ENCODE measurements around the gene PLCH2.

Gene PLCH2

DNA sequence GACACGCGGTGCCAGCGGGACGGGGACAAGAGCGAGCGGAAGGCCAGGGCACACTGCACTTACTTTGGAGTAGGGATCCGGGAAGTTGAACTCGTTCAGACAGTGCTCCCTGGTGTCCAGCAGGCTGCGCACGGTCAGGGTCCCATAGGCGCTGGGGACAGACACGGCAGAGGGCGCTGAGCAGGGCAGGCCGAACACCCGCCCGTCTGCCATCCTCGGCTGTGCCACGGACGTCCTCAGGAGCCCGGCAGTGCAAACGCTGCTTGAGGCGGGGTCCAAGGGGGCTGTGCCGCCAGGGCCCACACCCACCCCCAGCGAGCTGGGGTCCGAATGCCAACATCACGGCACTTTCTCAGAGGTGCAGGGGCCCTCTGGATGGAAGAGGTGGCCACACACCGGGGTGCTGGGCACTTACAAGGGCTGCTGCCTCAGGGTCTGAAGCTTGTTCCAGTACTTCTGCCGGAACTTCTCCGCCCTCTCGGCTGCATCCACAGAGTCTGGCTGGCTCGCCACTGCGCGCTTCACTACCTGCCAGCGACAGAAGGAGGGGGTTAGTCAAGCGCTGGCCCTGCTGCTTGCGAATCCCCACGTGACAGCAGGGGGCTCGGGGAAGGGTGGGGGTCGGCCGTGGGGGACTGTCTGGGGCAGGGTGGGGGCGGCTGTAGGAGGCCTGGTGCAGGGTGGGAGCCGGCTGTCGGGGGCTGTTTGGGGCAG, 38.0 kb downstream of the PLCH2 start:
- no peak for DNase-seq (ENCODE audit: low read depth)

- DNase-seq (ENCODE audit: low read depth): no peak
Observed at GRCh38 chr1:2514863-2515762, 39.0 kb downstream of the PLCH2 start.

DNA sequence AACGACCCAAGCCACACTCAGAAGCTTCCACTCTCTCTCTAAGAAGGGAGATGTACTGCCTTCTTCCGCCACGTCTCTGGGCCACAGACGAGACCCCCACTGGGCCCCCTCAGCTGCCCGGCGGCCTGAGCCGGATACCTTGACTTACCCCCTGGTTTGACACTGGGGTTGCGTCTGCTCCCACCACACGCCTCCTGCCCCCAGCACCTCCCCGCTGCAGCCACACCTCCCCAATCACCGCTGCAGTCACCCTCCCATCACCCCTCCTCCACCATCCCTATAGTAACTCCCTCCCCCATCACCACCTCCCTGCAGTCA, 39.6 kb downstream of the PLCH2 start:
- DNase-seq (ENCODE audit: low read depth): no peak

DNA sequence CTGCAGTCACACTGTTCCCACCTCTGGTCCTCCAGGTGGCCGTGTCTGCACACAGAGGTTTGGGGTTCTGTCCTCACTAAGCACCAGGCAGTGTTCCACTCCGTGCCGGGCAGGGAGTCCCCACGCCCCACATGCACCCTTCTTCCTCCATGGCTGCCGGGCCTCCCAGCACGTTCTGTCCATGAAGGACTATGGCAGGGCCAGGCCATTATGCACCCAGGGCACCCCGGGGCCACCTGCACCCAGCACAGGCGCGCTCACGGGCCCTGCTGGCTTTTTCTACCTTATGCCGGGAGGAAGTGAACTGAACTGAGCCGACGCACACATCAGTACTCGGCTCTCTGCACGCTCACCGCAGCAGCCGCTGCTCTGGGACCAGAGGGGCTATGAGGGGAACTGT, 40.0 kb downstream of the PLCH2 start:
- DNase-seq (ENCODE audit: low read depth): no peak

DNA sequence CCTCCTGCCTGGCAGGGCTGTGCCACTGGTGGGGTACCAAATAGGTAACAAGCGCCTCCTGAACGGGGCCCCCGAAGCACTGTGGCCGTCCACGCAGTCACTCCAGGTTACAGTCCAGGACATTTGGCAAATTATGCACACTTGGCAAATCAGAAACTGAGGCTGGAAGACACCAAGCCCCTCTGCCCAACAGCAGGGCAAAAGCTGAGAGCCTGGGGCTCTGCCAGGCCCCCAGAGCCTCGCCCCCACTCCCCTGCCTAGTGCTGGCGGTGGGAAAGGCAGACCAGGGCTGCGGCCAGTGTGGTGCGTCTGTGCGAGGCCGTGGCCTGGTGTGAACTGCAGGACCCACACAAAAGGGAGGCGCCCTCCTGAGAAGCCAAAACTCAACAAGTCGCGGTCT, 40.9 kb downstream of the PLCH2 start:
- DNase-seq (ENCODE audit: low read depth): no peak

DNA sequence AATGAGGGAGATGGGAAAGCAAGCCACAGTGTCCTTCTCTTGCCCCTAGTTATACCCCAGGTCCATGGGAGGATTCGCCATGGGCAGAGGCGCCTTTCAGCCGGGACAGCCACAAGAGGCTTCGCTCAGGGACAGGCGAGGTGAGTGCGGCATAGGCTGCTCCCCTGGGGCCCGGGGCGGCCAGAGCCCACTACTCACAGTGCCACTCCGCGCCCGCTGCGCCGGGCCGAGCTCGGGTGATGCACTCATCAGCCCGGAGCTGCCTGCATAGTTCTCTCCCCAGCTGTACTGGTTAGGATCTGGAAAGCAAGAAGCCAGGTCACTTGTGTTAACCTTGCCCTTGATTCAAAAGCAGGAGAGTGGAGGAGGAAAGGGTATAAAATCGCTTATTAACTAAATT, 41.9 kb downstream of the PLCH2 start:
- DNase-seq (ENCODE audit: low read depth): no peak

DNA sequence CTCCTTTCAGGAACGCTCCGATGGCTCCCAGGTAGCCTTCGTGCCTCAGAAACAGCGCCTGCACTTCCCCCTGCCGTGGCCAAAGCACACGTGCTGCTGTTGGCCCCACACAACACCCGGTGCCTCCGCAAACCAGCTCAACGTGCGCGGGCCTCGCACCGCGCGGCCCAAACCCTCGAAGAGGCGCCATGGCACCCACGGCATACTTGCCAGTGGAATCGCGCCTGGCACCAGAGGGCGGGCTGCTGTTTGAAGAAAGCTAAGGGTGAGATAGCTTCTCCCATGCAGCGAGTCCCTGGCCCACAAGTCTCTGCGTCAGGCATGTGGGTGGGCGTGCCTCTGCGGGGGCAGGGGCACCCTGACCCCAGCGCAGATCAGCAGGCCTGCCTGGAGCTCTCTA, 42.4 kb downstream of the PLCH2 start:
- no peak for DNase-seq (ENCODE audit: low read depth)

DNA sequence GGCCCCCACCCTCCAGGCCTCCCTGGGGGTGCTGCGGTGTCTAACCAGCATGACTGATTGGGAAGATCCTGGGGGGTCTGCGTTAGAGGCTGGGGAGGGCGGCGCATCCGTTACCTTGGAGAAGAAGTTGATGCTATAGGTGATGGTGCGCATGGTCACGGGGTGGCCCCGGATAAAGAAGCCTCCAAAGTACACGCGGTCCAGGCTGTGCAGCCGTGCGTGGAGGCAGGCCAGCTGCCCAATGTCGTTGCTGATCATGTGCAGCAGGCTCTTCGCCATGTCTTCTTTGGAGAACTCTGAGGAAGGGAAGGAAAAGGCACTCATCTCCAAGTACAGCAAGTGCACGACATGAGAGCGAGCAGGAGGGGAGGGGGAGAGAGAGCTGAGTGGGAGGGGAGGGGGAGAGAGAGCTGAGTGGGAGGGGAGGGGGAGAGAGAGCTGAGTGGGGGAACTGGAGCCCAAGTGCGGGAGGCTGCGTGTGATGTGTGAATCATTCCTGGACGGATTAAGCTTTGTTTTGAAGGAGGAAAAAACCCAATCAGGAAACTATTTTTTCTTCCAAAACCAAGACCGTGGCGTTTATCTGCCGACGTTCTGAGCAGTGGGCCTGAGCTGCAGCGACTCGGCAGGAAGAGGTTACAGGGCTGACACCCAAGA, 43.1 kb downstream of the PLCH2 start:
- DNase-seq (ENCODE audit: low read depth): no peak

DNA sequence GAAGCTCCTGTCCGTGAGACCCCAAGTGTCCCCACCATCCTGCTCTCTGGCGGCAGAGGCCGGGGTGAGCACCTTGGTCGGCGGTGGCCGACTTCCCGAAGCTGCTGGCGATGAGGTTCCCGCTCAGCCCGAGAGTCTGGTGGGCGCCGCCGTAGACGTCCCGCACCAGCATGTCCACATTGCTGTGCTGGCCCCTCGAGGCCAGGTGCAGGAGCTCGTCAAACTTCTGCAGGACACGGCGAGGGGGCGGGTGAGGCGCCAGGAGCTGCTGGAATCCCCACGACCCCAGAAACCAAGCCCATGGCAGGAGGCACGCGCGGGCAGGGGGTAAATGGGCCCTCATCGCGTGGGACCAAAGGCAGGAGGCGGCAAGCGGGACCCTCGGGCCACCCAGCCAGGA, 43.6 kb downstream of the PLCH2 start:
- no peak for DNase-seq (ENCODE audit: low read depth)

DNA sequence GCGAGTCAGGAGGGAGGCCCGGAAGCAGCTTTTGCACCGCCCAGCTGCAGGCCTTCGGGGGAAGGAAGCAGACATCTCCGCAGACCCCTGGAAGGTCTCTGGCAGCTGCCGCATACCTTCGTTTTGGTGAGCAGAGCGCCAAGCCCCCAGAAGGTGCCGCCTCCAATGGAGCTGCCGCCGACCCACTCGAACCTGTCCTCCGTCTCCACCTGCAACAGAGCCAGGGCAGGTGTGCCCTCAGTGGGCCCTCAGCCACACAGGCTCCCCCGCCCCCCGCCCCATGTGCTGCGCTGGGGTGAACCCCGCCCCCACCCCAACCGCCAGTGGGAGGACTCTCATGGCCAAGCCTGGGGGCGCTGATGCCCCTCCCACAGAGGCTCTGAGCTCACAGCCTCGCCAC, 44.1 kb downstream of the PLCH2 start:
- DNase-seq (ENCODE audit: low read depth): no peak

DNA sequence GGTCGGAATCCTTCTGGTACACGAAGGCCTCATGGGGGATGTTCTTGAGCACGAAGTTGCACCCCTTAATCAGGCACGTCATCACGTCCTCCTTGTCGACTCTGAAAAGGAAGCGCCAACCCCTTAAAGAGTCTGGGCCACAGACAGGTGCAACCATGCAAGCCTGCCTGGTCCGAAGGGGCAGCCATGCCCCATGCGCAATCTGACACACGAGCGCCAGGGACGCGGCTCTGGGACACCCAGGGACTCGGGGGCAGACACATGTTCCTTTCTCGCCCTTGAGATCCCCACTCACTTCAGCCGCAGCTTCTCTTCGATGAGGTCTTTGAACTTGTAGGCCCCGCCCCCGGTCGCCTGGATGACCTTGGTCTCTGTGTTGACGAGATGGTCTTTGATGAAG, 44.7 kb downstream of the PLCH2 start:
- no peak for DNase-seq (ENCODE audit: low read depth)

DNA sequence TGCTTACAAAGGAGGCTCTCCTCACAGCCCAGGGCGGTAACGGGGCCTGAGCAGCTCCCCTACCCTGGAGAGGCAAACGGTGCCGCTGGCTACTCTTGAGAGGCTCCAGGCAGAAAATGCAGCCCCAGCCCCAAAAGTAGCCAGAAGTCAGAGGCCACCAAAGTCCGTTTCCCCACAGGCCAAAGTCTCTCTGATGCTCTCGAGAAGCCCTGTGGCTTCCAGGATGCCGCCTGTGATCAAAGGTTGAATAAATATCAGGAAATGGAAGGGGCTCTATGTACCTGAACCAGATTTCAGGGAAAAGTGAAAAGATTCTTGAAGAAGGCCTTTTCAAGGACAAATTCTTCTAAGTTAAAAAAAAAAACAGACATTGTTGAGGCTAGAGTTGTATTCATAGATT, 46.1 kb downstream of the PLCH2 start:
- DNase-seq (ENCODE audit: low read depth): no peak

DNA sequence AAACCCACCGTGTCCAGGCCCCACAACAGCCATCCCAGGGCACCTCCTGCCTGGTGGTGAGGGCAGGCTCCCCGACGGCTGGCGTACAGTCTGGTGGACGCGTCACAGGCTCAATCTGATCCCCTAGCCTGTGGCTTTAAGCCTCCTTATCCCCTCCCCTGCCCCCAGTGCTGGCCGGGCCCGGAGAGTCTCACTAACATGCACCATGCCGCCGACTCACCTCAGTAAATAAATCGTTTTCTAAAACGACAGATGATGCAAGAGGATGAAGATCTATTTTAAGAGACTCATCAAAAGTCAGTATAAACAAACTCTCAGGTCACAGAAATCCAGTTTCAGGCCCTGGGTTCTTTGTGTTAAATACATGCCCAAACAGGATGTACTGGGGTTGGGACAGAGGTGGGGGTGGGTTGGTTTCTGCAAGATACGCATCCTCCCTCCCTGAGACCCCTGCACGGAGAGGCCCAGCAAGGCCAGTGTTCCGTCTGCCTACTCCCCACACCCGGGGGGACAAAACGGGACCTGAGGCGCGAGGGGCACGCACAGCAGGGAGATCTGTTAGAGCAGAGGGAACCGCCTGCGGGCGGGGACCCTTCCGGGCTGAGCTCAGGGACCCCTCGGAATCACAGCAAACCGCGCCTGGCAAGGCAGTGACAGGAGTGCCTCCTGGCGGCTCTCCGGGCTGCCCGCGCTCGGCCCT, 47.3 kb downstream of the PLCH2 start:
- DNase-seq (ENCODE audit: low read depth): no peak

DNA sequence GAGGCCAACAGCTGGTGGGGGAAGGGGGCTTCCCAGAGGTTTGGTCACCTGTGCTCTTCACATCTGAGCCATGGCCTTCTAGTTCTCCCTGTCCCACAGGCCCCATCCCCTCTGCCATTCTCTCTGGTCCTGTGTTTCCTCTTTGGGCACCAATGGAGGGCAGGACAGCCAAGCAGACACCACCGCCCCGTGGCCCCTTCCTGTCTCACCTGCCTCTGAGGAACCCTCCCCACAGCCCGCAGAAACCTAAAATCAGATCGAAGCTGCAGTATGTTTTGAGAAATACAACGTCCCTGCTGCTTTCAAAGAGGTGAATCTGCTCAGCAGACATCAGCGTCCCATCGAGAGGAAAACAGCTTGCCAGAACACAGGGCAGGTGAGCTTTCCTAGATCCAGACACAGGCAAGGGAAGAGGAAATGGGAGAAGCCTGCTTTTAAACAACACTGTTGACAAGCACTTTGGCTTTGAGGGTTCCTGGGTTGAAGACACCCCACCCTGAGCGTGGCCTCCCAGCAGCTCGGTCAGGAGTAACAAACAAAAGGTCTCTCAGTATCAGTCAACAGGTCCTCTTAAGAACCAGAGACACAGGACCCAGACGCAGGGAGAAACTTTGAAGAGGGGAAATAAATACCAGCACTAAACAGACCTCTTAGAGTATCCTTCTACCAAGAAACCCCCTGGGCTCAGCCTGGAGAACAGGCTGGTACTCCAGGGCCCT, 48.0 kb downstream of the PLCH2 start:
- DNase-seq (ENCODE audit: low read depth): no peak

- DNase-seq (ENCODE audit: low read depth): no peak
Observed at GRCh38 chr1:2525572-2525919, 49.5 kb downstream of the PLCH2 start.

DNA sequence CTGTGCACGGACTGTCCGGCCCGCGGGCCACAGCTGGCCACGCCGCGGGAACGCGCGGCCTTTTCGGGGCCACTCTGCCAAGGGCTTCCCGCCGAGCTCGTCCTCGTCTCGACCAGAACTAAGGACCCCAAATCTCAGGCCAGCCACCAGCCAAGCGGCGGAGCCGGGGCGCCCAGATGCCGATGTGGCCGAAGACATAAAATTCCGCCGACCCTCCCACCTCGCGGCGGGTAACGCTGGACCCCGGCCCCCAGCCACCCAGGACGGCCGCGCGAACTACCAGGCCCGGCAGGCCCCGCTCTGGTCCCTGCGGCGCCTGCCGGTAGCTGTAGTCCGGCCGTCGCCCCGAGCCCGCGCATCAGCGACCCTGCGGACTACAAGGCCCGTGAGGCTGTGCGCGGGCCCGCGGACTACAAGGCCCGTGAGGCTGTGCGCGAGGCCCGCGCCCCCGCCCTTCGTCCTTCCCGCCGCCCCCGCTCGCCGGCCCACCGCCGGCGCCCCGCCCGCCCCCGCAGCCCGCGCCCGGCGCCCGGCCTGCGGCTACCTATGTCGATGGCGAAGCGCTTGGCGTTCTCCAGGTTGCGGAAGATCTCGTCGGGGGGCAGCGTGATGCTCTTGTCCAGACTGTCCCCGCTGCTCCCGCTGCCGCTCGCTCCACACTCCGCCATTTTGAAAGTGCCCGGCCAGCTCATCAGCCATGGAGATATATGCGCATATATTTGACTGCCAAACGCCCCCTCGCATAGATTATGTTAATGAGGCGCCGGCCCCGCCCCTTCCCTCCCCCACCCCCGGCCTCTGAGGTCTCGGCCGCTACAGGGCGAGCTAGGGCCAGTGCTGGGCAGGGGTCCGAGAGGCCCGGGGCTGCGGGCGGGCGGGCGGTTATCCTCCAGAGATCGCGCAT, 50.1 kb downstream of the PLCH2 start, which contains the start of gene PANK4:
TSS of gene PANK4 (minus strand) at position 677 of the 904 bp plus-strand sequence. CDS start at position 668, 9 bp downstream.
- peak; percentile 84 for DNase-seq (ENCODE audit: low read depth)

DNA sequence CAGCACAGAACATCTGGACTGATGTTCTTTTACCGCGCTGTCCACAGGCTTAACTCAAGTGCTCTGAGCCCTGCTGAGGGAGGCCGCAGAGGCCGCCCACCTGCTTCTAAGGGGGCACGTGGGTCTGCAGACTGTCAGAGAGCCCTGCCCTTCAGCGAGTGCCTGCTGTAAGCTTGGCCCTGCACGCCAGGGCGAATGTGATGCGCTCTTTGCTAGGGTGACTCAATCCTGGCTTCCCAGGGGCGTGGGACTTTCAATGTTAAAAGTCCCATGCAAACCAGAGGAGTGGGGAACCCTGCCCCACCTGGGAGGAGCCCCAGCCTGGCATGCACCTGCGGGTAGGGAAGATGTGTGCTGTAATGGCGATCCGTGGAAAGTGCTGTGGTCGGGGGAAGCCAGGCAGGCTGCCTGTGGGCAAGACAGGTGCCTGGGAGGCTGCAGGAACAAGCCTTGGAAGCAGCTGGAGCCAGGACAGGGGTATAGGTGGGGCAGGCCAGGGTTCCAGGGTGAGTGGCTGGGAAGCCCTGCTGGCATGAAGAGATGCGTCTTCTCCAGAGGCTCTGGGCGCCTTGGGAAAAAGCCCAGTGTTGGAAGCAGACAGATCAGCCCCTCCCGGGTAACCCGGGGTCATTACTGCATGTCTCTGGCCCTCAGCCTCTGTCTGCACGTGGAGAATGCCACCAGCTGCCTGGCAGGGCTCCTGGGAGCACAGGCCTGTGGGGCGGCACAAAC, 50.9 kb downstream of the PLCH2 start:
- peak; percentile 50 for DNase-seq (ENCODE audit: low read depth)

DNA sequence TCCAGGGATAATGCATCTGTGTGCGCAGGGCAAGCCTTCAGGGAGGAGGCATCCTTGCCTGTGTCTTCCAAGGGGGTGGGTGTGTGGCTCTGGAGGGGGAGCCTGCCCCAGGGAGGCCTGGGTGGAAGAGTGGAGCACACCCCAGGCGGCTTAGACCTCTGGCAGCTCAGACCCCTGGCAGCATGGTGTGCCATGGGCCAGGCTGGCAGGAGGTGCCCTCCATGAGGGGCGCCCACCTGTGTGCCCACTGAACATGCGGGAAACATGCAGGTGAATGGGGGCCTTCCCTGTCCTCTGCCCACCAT, 51.4 kb downstream of the PLCH2 start:
- no peak for DNase-seq (ENCODE audit: low read depth)

GRCh38 chr1:2528016-2528415, 51.9 kb downstream of the PLCH2 start:
- DNase-seq (ENCODE audit: low read depth): no peak

- no peak for DNase-seq (ENCODE audit: low read depth)
Observed at GRCh38 chr1:2528611-2528965, 52.5 kb downstream of the PLCH2 start.
